Stimulated activated CD4-positive, alpha-beta T cell treated with anti-CD3 and anti-CD28 coated beads, Interleukin-2, amount 100 ng/mL, for 48 hours (primary cell): ENCODE data around the gene ENTREP3.
"Not testable (repeated sequence)": the region's sequence is repeated elsewhere in the genome, so short reads cannot be mapped to it uniquely, and the experiment has no call there.

Source experiments
- DNase-seq, 2 donors: peaks; one replicate each; pipeline ENCODE4 v3.0.0-alpha.2; 2020

Gene ENTREP3

GRCh38 chr1:155220211-155220965 is 34.9 kb downstream of the ENTREP3 start:
- DNase-seq: not testable (repeated sequence)

DNA sequence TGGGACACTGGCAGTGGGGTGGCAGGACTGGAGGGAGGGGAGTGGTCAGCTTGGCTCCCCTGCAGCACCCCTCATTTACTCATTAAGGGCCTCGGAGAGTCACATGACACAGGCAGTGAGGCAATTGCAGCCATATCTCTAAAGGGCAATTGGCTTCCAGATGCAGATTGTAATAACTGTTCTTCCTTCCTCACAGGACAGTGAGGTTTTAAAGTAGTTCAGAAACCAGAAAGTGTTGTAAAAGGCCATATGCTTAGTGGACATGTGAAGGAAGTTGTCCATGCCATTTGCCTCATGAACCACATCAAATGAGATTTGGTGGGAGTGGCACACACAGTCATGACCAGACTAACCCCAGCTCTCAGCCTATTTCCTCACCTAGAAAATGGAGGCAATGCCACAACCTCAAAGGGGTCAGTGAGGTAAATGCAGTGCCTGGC is 35.7 kb downstream of the ENTREP3 start:
- no peak for DNase-seq

DNA sequence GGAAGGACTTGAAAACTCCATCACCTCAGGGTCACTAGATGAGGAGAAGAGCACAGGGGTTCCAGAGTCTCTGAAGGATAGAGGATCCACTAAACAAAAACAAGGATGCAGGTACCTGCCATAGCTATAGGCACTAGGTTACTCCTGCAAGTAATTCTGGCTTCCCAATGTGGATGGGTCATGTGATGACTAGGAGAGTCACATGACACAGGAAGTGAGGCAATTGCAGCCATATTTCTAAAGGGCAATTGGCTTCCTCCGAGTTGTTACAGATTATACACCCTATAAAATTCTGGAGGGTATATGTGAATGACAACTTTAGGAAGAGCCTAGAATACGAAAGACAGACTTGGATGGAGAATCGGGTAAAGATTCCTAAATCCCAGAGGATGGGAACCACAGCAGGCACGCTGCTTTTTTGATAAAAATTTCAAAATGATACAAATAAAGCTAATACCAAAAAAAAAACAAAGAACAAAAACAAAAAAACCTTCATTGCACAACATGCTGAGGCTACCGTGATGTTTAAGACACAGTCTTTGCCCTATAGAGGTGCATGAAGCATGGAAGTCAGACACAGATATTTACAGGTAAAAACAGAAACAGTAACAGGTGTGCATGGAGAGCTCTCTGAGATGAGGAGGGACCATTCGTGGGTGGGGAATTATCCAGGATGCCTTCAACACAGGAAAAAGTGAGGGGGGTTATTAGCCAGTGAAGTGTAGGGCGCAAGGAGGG is 36.3 kb downstream of the ENTREP3 start:
- peak in 1 of 2 donors; percentile 41 for DNase-seq

DNA sequence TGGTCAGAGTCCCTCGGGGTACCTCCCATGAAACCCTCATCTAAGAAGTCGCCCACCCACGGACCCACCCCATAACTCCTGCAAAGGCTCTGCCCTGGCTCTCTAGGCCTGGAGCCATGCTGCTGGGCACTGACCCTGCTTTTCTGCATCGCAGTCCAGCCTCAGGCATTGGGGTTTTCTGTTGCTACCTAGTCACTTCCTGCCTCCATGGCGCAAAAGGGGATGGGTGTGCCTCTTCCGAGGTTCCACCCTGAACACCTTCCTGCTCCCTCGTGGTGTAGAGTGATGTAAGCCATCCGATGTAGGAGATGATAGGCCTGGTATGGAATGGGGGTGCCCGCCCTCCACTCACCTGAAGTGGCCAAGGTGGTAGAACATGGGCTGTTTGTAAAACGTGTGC is 40.6 kb downstream of the ENTREP3 start:
- not testable (repeated sequence) for DNase-seq

- DNase-seq: not testable (repeated sequence)
Measured at GRCh38 chr1:155212051-155212440, 43.2 kb downstream of the ENTREP3 start.

GRCh38 chr1:155211381-155212050 is 43.8 kb downstream of the ENTREP3 start:
- not testable (repeated sequence) for DNase-seq

- no peak for DNase-seq
Measured at GRCh38 chr1:155210314-155211104, 44.8 kb downstream of the ENTREP3 start.

- DNase-seq: no peak
Measured at GRCh38 chr1:155209312-155209721, 46.0 kb downstream of the ENTREP3 start.

DNA sequence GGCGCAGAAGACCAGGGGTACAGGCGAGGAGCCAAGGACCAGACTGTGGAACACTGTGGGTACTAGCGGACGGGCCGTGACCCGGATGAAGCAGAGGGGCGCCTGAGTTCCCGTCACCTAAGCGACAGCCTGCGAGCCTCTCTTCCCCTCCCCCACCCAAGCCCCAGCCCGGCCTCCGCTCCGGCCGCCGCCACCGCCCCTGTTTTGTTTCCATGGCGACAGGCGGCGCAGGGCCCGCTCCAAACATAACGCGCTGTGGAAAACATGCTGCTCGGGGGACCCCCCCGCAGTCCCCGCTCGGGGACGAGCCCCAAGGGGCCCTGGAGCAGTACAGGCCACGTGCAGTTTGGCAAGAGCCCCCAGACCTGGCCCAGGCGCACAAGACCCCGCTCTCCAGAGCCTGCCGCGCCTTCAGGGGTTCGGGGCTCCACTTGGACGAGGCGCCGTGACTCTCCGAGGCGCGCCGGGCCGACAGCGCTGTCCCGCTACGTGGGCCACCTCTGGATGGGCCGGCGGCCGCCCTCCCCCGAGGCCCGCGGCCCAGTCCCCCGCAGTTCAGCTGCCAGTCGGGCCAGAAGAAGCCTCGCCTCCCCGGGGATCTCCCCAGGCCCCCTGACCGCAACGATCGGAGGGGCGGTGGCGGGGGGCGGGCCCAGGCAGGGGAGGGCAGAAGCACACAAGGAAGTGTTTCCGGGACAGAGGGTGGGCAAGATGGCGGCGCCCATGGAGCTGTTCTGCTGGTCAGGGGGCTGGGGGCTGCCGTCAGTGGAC is 46.6 kb downstream of the ENTREP3 start, which contains the start of gene MTX1:
TSS of gene MTX1 (plus strand) at position 155 of the 771 bp plus-strand sequence. CDS start at position 265, 110 bp downstream.
- DNase-seq: peak; percentile 78 to 80

DNA sequence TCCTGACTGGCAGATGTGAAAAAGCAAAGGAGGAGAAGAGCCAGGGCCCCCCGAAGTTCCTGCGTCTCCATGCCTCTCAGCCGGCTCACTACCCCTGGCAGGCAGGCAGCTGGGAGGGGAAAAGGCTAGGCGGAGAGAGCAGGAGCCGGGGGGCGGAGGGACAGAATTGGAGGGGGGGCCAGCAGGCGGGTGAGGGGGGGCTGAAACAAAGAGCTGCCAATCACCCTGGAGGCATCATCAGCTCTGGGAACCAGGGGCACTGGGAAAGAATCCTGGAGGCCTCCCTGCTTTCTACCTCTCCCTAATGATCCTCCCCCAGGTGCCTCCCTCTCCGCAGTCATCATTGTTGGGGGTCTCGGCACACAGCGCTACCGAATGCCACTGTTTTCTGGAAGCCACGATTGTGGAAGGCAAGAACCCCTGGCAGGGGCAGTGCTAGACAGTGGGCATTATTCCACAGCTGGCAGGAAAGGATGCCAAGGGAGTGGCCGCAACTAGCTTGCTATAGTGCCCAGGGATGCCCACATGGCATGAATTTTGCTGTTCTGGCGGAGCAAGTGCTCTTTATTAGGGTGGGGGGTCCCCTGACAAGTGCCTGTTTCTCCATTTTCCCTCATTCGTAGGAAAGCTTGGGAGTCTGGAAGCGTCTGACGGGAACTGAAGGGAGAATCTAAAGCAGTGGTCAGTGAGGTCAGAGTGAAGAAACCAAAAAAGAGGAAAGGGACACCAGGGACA is 47.3 kb downstream of the ENTREP3 start, which contains the start of gene THBS3:
TSS of gene THBS3 (minus strand) at position 92 of the 735 bp plus-strand sequence. CDS start at position 71, 21 bp downstream.
- no peak for DNase-seq

- DNase-seq: peak; percentile 92 to 94
Measured at GRCh38 chr1:155206891-155207805, 48.1 kb downstream of the ENTREP3 start.

DNA sequence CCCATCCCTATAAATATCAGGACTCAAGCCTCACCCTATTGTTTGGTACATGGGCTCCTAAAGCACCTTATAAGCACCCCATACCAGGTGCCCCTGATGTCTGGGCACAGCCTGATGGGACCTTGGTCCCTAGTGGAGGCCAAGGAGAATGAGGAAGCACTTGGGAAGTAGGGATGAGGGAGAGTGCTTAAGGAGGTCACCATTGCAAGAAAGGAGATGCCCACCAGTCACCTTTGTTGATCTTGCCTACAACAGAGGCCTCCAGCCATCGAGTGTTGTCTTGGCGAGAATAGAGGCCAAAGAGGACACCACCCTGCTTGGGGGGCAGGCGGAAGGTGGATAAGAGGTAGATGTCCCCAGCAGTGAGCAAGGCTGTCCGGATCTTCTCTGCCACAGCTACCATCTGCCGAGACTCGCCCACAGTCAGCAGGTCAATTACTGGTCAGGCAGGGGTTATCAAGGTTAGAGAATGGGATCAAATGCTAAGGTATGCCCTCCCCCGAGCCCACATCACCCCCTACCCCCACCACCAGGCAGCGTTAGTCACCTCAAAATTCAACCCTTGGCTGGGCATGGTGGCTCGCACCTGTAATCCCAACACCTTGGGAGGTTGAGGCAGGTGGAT is 49.2 kb downstream of the ENTREP3 start:
- no peak for DNase-seq

- no peak for DNase-seq
Measured at GRCh38 chr1:155205035-155205434, 50.2 kb downstream of the ENTREP3 start.

DNA sequence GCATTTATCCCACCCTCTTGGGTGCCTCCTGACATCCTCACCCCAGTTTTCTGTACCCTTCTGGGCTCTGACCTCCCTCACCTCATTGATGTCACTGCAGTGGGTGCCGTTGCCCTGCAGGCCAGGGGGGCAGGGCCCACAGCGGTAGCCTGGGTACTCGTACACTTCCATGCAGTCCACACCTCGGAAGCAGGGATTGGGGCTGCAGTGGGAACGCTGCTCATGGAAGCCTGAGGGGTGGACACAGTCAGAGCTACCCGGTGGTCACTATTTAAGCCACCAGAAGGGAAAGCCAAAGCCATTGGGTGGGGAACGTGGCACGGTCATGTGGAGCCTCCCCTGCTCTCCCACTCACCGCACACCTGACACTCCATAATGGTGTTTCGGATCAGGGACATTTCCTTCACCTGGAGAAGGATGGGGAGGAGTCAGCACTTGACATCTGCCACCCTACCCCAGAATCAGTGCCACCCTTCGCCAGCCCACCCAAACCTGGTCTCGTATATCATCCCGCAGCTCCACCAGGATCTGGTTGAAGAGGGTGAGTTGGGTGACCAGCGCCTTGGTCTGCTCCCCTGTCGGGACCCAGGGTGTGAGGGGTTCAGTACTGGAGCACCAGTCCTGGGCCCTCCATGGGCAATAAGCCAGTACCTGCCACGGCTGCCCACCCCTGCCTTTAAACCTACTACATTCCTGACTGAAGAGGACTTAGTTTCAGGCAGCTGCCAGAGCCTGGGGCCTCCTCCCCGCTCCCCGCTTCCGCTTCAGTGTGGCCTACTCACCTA is 52.4 kb downstream of the ENTREP3 start:
- no peak for DNase-seq

- DNase-seq: no peak
Measured at GRCh38 chr1:155202198-155202597, 53.1 kb downstream of the ENTREP3 start.

DNA sequence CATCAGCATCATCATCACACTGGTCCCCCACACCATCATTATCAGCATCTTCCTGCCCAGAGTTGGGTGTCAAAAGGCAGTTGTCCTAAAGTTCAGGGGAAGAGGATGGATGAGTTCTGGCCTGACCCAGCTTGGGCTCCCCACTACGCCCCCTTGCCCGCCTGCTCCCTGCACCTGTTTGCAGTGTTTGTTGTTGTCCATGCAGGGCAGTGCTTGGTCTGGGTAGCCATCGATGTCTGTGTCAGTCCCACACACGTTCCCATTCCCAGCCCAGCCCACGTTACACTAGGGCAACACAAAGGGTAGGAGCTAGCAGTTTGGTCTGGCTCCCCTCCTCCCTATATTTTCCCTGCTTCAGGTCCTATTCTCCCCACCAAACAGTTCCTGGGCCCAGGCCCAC is 54.4 kb downstream of the ENTREP3 start:
- no peak for DNase-seq

- DNase-seq: no peak
Measured at GRCh38 chr1:155199792-155200191, 55.5 kb downstream of the ENTREP3 start.

- DNase-seq: no peak
Measured at GRCh38 chr1:155198547-155198906, 56.8 kb downstream of the ENTREP3 start.
